ENCODE results near the gene DHX35.

GRCh38 chr20:38952153-38952552, 10.0 kb upstream of the DHX35 start:
- TF ChIP-seq, protein P1, sequence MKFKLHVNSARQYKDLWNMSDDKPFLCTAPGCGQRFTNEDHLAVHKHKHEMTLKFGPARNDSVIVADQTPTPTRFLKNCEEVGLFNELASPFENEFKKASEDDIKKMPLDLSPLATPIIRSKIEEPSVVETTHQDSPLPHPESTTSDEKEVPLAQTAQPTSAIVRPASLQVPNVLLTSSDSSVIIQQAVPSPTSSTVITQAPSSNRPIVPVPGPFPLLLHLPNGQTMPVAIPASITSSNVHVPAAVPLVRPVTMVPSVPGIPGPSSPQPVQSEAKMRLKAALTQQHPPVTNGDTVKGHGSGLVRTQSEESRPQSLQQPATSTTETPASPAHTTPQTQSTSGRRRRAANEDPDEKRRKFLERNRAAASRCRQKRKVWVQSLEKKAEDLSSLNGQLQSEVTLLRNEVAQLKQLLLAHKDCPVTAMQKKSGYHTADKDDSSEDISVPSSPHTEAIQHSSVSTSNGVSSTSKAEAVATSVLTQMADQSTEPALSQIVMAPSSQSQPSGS (IDR thresholded peaks at IDR 0.05; ENCODE audit: low read length): no peak
- TF ChIP-seq EGR1 (IDR thresholded peaks at IDR 0.05; ENCODE audit: borderline replicate concordance in 1 of 2, low read depth in 2 of 2, low read length in 2 of 2) (no peak), MXI1 (IDR thresholded peaks at IDR 0.05; ENCODE audit: low read depth, low read length) (no peak), RAD21 (IDR thresholded peaks at IDR 0.05; ENCODE audit: insufficient read depth, low read depth, low read length) (no peak), SP1 (IDR thresholded peaks at IDR 0.05; ENCODE audit: low read depth, low read length) (no peak), FOS (IDR thresholded peaks at IDR 0.05; ENCODE audit: borderline replicate concordance, extremely low read depth, insufficient read length) (no peak)
- TF ChIP-seq, protein P2, sequence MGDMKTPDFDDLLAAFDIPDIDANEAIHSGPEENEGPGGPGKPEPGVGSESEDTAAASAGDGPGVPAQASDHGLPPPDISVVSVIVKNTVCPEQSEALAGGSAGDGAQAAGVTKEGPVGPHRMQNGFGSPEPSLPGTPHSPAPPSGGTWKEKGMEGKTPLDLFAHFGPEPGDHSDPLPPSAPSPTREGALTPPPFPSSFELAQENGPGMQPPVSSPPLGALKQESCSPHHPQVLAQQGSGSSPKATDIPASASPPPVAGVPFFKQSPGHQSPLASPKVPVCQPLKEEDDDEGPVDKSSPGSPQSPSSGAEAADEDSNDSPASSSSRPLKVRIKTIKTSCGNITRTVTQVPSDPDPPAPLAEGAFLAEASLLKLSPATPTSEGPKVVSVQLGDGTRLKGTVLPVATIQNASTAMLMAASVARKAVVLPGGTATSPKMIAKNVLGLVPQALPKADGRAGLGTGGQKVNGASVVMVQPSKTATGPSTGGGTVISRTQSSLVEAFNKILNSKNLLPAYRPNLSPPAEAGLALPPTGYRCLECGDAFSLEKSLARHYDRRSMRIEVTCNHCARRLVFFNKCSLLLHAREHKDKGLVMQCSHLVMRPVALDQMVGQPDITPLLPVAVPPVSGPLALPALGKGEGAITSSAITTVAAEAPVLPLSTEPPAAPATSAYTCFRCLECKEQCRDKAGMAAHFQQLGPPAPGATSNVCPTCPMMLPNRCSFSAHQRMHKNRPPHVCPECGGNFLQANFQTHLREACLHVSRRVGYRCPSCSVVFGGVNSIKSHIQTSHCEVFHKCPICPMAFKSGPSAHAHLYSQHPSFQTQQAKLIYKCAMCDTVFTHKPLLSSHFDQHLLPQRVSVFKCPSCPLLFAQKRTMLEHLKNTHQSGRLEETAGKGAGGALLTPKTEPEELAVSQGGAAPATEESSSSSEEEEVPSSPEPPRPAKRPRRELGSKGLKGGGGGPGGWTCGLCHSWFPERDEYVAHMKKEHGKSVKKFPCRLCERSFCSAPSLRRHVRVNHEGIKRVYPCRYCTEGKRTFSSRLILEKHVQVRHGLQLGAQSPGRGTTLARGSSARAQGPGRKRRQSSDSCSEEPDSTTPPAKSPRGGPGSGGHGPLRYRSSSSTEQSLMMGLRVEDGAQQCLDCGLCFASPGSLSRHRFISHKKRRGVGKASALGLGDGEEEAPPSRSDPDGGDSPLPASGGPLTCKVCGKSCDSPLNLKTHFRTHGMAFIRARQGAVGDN (IDR thresholded peaks at IDR 0.05): no peak
- TF ChIP-seq, protein P3, sequence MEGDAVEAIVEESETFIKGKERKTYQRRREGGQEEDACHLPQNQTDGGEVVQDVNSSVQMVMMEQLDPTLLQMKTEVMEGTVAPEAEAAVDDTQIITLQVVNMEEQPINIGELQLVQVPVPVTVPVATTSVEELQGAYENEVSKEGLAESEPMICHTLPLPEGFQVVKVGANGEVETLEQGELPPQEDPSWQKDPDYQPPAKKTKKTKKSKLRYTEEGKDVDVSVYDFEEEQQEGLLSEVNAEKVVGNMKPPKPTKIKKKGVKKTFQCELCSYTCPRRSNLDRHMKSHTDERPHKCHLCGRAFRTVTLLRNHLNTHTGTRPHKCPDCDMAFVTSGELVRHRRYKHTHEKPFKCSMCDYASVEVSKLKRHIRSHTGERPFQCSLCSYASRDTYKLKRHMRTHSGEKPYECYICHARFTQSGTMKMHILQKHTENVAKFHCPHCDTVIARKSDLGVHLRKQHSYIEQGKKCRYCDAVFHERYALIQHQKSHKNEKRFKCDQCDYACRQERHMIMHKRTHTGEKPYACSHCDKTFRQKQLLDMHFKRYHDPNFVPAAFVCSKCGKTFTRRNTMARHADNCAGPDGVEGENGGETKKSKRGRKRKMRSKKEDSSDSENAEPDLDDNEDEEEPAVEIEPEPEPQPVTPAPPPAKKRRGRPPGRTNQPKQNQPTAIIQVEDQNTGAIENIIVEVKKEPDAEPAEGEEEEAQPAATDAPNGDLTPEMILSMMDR (IDR thresholded peaks at IDR 0.05 in 2 of 3, conservative IDR thresholded peaks at IDR 0.05 in 1 of 3; ENCODE audit: control insufficient read depth in 2 of 3, extremely low read depth in 1 of 3, insufficient read depth in 1 of 3, low read depth in 3 of 3, low read length in 3 of 3): no peak
